Measurements from ENCODE around the gene MXI1.
A peak's percentile ranks its signal among the peaks of the same experiment; 100 is the strongest.

- TF ChIP-seq CTCF (conservative IDR thresholded peaks at IDR 0.05; ENCODE audit: low read length) (peak; percentile 84), EZH2phosphoT487 (IDR thresholded peaks at IDR 0.05; ENCODE audit: borderline replicate concordance) (no peak)
These were observed 72.1 kb downstream of the MXI1 start for GRCh38 chr10:110279407-110279986.

Data from Loucy (cell line).